ENCODE data around the gene LRRC14B. TPM values are rescaled to one million over a fixed set of nuclear protein-coding genes. Genes with fewer than 3 reads are reported as not detected.

Gene LRRC14B
- total RNA-seq, 1 experiment from 2014 or later: not detected

GRCh38 chr5:197892-198489 lies 6.7 kb downstream of the LRRC14B start:
- Histone ChIP-seq H2AFZ (ENCODE audit: low read length) (no peak overlapping the region), H3K9me3 (ENCODE audit: low read length) (no peaks in the 10 kb centered on the region), H3K79me2 (ENCODE audit: low read length) (no peaks in the 10 kb centered on the region), H4K20me1 (ENCODE audit: low read length) (no peaks in the 10 kb centered on the region), H3F3A (ENCODE audit: low read length, unreplicated experiment) (no peaks in the 10 kb centered on the region), H3K4me1 (ENCODE audit: insufficient read depth, low read length) (no peaks in the 10 kb centered on the region), H3K27me3 (ENCODE audit: low read length) (no peaks in the 10 kb centered on the region), H3K4me3 (ENCODE audit: low read length) (no peak overlapping the region), H3K9ac (ENCODE audit: low read length) (no peak overlapping the region), H3K4me2 (ENCODE audit: low read length) (no peak overlapping the region), H3K36me3 (ENCODE audit: low read depth, low read length) (no peaks in the 10 kb centered on the region), H3K9me2 (replicated peaks; ENCODE audit: low read length) (no peaks in the 10 kb centered on the region), H3K27ac (ENCODE audit: low read length) (no peak overlapping the region)
- ChIA-PET POLR2A (ENCODE audit: unreplicated experiment) (no interaction called here), CTCF (no interaction called here)
- no peak for DNase-seq
- TF ChIP-seq EZH2 (IDR thresholded peaks at IDR 0.05; ENCODE audit: low read length, unreplicated experiment): no peak
- no peak for TF ChIP-seq EZH2phosphoT487 (IDR thresholded peaks at IDR 0.05; ENCODE audit: borderline replicate concordance, low read length)
- TF ChIP-seq CTCF (conservative IDR thresholded peaks at IDR 0.05; ENCODE audit: low read depth, low read length): no peak
- no peak for ATAC-seq
- intact Hi-C loops (cut with micrococcal nuclease): no loop called here
- no TSS peak for BruUV-seq (replicated peaks)

- Histone ChIP-seq H3K27ac (ENCODE audit: low read length) (no peak overlapping the region), H3K4me1 (ENCODE audit: insufficient read depth, low read length) (no peaks in the 10 kb centered on the region), H3K9me2 (replicated peaks; ENCODE audit: low read length) (no peaks in the 10 kb centered on the region), H3K9ac (ENCODE audit: low read length) (no peak overlapping the region), H3F3A (ENCODE audit: low read length, unreplicated experiment) (no peaks in the 10 kb centered on the region), H4K20me1 (ENCODE audit: low read length) (no peaks in the 10 kb centered on the region), H3K4me3 (ENCODE audit: low read length) (no peak overlapping the region), H3K9me3 (ENCODE audit: low read length) (no peaks in the 10 kb centered on the region), H3K27me3 (ENCODE audit: low read length) (no peaks in the 10 kb centered on the region), H3K4me2 (ENCODE audit: low read length) (no peak overlapping the region), H2AFZ (ENCODE audit: low read length) (no peak overlapping the region), H3K79me2 (ENCODE audit: low read length) (no peaks in the 10 kb centered on the region), H3K36me3 (ENCODE audit: low read depth, low read length) (no peaks in the 10 kb centered on the region)
- DNase-seq: no peak
- ChIA-PET CTCF (no interaction called here), POLR2A (ENCODE audit: unreplicated experiment) (no interaction called here)
- intact Hi-C loops (cut with micrococcal nuclease): no loop called here
- BruUV-seq (replicated peaks): no TSS peak
- TF ChIP-seq EZH2phosphoT487 (IDR thresholded peaks at IDR 0.05; ENCODE audit: borderline replicate concordance, low read length) (no peak), EZH2 (IDR thresholded peaks at IDR 0.05; ENCODE audit: low read length, unreplicated experiment) (no peak), CTCF (conservative IDR thresholded peaks at IDR 0.05; ENCODE audit: low read depth, low read length) (no peak)
- ATAC-seq: no peak
Measured at GRCh38 chr5:198516-199196, 7.4 kb downstream of the LRRC14B start.

All from PC-3 (cell line).